Heart left ventricle (tissue), 13 donors: ENCODE results near the gene PTPRO.

Experiments
- CTCF ChIP-seq, 12 donors: fragments of 200-600 bp; sonication (generic) in 4 of 12; IDR thresholded peaks; one replicate each; pipeline versions ENCODE4 v1.5.0 to v1.8.0; 2018 to 2022; ENCODE audit warnings: antibody characterized with exemption in 12 of 12, mild to moderate bottlenecking in 5 of 12
- POLR2A ChIP-seq, 2 donors: fragments of 450-650 bp; IDR thresholded peaks; one replicate each; pipeline ENCODE4 v1.6.1; 2017; ENCODE audit warnings: antibody characterized with exemption in 2 of 2, mild to moderate bottlenecking in 2 of 2, moderate library complexity in 2 of 2
- donor health status: ischemic (EF 13 %, LVEDD 7.1; RV severe dilation, severe dysfunction).
- donor health status: DM: no; HTN: yes; CAD: no.
- donor health status: DM: no; HTN: no; CAD: no.
- donor health status: ischemic (EF 25% LVEDD 6.9; RV normal size, moderate dysfunction).
- donor health status: ischemic (EF 25% LVEDD 5.7; RV mildly dilated, moderate dysfunction).
- donor health status: ischemic (EF 35%, LVEDD 5.7; RV mildly dilated, moderate dysfunction).
- donor health status: nonischemic (EF 11% LVEDD 7.7; RV severe dilation, severe dysfunction).
- donor health status: DM: yes; HTN: yes; CAD: no.
- donor health status: PGD.
- donor health status: ischemic (EF 29% LVEDD 5.4; RV normal size, mild dysfunction).
- donor health status: nonischemic (EF 23%, LVEDD 6.1; RV moderate dilation, normal function).

DNA sequence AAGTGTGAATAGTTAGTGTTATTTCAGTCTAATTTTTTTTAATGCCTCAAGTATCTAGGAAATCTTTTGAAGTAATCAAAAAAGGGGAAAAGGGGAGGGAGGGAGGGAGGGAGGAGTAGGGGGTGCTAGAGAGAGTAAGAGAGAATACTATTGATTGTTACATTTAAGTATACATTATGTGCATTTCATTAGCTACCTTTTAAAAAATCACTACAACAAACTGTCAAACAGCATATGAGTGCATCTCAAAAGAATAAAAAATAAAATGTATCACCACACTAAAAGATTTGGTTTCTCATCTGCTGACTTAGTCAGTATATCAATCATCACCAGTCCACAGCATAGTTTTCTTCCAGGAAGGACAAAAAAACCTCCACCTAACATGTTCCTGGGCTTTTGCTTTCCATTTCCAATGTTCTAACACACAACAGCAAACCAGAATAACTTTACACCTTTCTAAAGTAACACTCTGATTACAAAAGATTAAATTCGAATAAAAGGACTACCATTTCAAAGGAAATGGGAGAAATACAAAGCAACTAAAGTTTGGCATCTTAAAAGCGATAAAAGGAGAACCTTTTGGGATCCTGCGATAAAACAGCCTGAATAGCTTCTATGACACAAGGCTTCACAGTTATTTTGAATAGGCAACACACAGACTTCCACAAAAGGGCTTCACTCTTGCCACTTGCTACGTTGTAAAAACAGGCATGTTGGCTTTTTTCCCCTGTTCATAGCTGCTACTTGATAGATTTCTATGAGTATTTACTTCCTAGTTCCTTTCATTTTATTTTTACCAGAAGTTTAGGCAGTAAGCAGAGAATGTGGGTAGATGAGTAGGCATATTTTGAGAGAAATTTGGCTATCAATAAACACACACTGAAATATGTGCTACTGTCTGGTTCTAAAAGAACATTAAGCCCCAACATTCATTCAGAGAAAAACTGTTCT is 306.0 kb downstream of the PTPRO start:
- TF ChIP-seq CTCF (IDR thresholded peaks at IDR 0.05) (no peak), POLR2A (IDR thresholded peaks at IDR 0.05) (no peak)
